GM12878 (cell line): ENCODE data around the gene USP36. TPM values are rescaled to one million over a fixed set of nuclear protein-coding genes. Genes with fewer than 3 reads are reported as not detected.

Experiments
- ATAC-seq: fragments of 200-7000 bp; cut with Tn5 transposase; 3 replicates; pipeline ENCODE4 v1.9.1; 2020; ENCODE audit warnings: mild to moderate bottlenecking, moderate library complexity
- BruUV-seq: library from RNA; stranded (reverse); fragments of 400-500 nt; replicated peaks from 2 replicates; lab custom pipeline; 2021; lab: Mats Ljungman, UMichigan
- CTCF ChIA-PET: fragments of 300-600 bp; sonication (Branson Sonifier 250); formaldehyde crosslinking; extraction: SDS; loops from one replicate; lab custom pipeline; 2021; ENCODE audit warnings: inconsistent platforms; lab: Yijun Ruan, JAX
- POLR2A ChIA-PET: fragments of 350-600 bp; formaldehyde crosslinking; extraction: SDS; loops from one replicate; lab custom pipeline; 2021; ENCODE audit warnings: inconsistent platforms; lab: Charles Lee
- RAD21 ChIA-PET: fragments of 300-600 bp; sonication (Branson Sonifier 250); formaldehyde crosslinking; loops from one replicate; lab custom pipeline; 2023; ENCODE audit warnings: antibody characterized with exemption; ENCODE audit not compliant: unreplicated experiment; lab: Charles Lee
- SMC1A ChIA-PET: fragments of 300-600 bp; sonication (Branson Sonifier 250); formaldehyde crosslinking; loops from one replicate; lab custom pipeline; 2023; ENCODE audit not compliant: unreplicated experiment, uncharacterized antibody; lab: Charles Lee
- DNase-seq: peaks from one replicate; pipeline ENCODE4 v3.0.0-alpha.2; 2011; ENCODE audit warnings: low read depth, low spot score
- FAIRE-seq: peaks from 3 replicates; lab custom pipeline; 2011; peaks lifted over from hg19 to GRCh38; lab: Jason Lieb, UNC
- H2AFZ ChIP-seq: 2 replicates; pipeline ENCODE4 v1.6.0; 2011; ENCODE audit warnings: low read depth, low read length, control low read depth; ENCODE audit not compliant: control insufficient read depth
- H3K27ac ChIP-seq: 2 replicates; pipeline ENCODE4 v1.5.1; 2011; ENCODE audit warnings: control low read depth; ENCODE audit not compliant: control insufficient read depth, insufficient read depth
- H3K27me3 ChIP-seq, 2 experiments: replicated peaks in 1 of 2; 2 replicates each; pipeline versions ENCODE4 v1.6.0 to v1.6.1; 2011; ENCODE audit warnings: low read length in 1 of 2; ENCODE audit not compliant: control insufficient read depth in 2 of 2, insufficient read depth in 2 of 2
- H3K36me3 ChIP-seq, 2 experiments: 2 replicates each; pipeline ENCODE4 v1.5.1; 2011; ENCODE audit warnings: low read length in 1 of 2; ENCODE audit not compliant: control insufficient read depth in 2 of 2, insufficient read depth in 2 of 2
- H3K4me1 ChIP-seq: 2 replicates; pipeline ENCODE4 v1.6.1; 2011; ENCODE audit warnings: mild to moderate bottlenecking, low read length, moderate library complexity, mixed read lengths; ENCODE audit not compliant: control insufficient read depth, insufficient read depth
- H3K4me2 ChIP-seq: 2 replicates; pipeline ENCODE4 v1.6.0; 2011; ENCODE audit warnings: control low read depth; ENCODE audit not compliant: control insufficient read depth, insufficient read depth
- H3K4me3 ChIP-seq: fragments of 200-600 bp; sonication (generic); 2 replicates; pipeline ENCODE4 v1.5.1; 2016
- H3K79me2 ChIP-seq: 2 replicates; pipeline ENCODE4 v1.6.0; 2011; ENCODE audit warnings: low read length; ENCODE audit not compliant: control insufficient read depth, insufficient read depth
- H3K9ac ChIP-seq: 2 replicates; pipeline ENCODE4 v1.8.0; 2011; ENCODE audit warnings: low read length, control low read depth, mixed read lengths; ENCODE audit not compliant: control insufficient read depth, insufficient read depth
- H3K9me3 ChIP-seq: replicated peaks from 3 replicates; pipeline ENCODE4 v1.5.1; 2011; ENCODE audit warnings: mild to moderate bottlenecking, low read length; ENCODE audit not compliant: control insufficient read depth, insufficient read depth
- H4K20me1 ChIP-seq: 2 replicates; pipeline ENCODE4 v1.6.0; 2011; ENCODE audit not compliant: control insufficient read depth, insufficient read depth
- ATF7 ChIP-seq: fragments of 450-650 bp; IDR thresholded peaks from 2 replicates; pipeline ENCODE4 v1.6.1; 2016; ENCODE audit warnings: low read depth, mild to moderate bottlenecking
- CUX1 ChIP-seq: IDR thresholded peaks from 2 replicates; pipeline ENCODE4 v1.6.1; 2012; ENCODE audit warnings: improper control_type of control experiment, low read depth, low read length; ENCODE audit not compliant: insufficient replicate concordance
- EGR1 ChIP-seq, 2 experiments: IDR thresholded peaks; 1 replicate in 1 of 2; 2 replicates in 1 of 2; pipeline ENCODE4 v1.6.1; 2011 to 2012; ENCODE audit warnings: low read depth in 2 of 2, low read length in 2 of 2, borderline replicate concordance in 1 of 2, mild to moderate bottlenecking in 1 of 2, moderate library complexity in 1 of 2
- ETV6 ChIP-seq, 2 experiments: fragments of 450-650 bp in 1 of 2; IDR thresholded peaks in 1 of 2; conservative IDR thresholded peaks in 1 of 2; 2 replicates each; pipeline ENCODE4 v1.6.1; 2014; ENCODE audit warnings: antibody characterized with exemption in 1 of 2, borderline replicate concordance in 1 of 2, low read depth in 1 of 2, mild to moderate bottlenecking in 1 of 2, moderate library complexity in 1 of 2
- IRF3 ChIP-seq: fragments of 450-650 bp; IDR thresholded peaks from 2 replicates; pipeline ENCODE4 v1.6.1; 2014; ENCODE audit warnings: mild to moderate bottlenecking
- KAT2A ChIP-seq: conservative IDR thresholded peaks from 2 replicates; pipeline ENCODE4 v1.6.1; 2011; ENCODE audit warnings: low read depth, low read length; ENCODE audit not compliant: control insufficient read depth
- SMC3 ChIP-seq: IDR thresholded peaks from 2 replicates; pipeline ENCODE4 v1.6.1; 2011; ENCODE audit warnings: low read length, improper control_type of control experiment, borderline replicate concordance
- SP1 ChIP-seq: IDR thresholded peaks from one replicate; pipeline ENCODE4 v1.6.1; 2011; ENCODE audit warnings: low read depth, low read length
- ZNF622 ChIP-seq: fragments of 450-650 bp; IDR thresholded peaks from 2 replicates; pipeline ENCODE4 v1.6.1; 2017; ENCODE audit warnings: mild to moderate bottlenecking, inconsistent platforms
- WGBS: methylation state at CpG from one replicate; pipeline ENCODE4 v1.1.6; 2016; ENCODE audit warnings: low lambda C conversion rate; ENCODE audit not compliant: insufficient replicate concordance, insufficient coverage; ENCODE audit errors: missing lambda C conversion rate; 5-methylcytosine and 5-hydroxymethylcytosine counted together
- in situ Hi-C: fragments of 300-500 bp; cut with MboI; formaldehyde crosslinking; loops from 9 replicates; pipeline ENCODE4 v1.14.3; 2018; ENCODE audit warnings: mixed read lengths
- intact Hi-C: fragments of 100-400 bp; cut with micrococcal nuclease; formaldehyde crosslinking; loops from one replicate; pipeline ENCODE4 v1.14.2; 2022; ENCODE audit not compliant: unreplicated experiment
- polyA plus RNA-seq, 11 experiments: library from polyadenylated mRNA; depleted of rRNA in 4 of 11; unstranded in 6 of 11; stranded (reverse) in 5 of 11; fragments of >200 nt; fragmentation: Nextera tagmentation in 4 of 11; fragmentation: Illumina TruSeq in 1 of 11; extraction: Ambion mirVana in 4 of 11; extraction: Trizol in 1 of 11; gene quantifications; 1 replicate in 1 of 11; 2 replicates in 10 of 11; pipeline versions ENCODE4 v1.2.1 to v1.2.3, GENCODE V29; 2011 to 2016; ENCODE audit warnings: inconsistent platforms in 2 of 11, missing spikeins in 2 of 11, low read depth in 1 of 11
- total RNA-seq, 4 experiments: library from RNA; depleted of rRNA in 3 of 4; stranded (reverse); fragments of >200 nt in 3 of 4; fragmentation: Illumina TruSeq in 1 of 4; extraction: Trizol in 1 of 4; gene quantifications; 2 replicates each; pipeline versions ENCODE4 v1.2.1 to v1.2.3, GENCODE V29; 2013 to 2021
- TF ChIP-seq, protein P1 (sequence below): fragments of 450-650 bp; formaldehyde crosslinking; IDR thresholded peaks from 2 replicates; pipeline ENCODE4 v1.4.0; 2020; ENCODE audit warnings: mild to moderate bottlenecking, moderate library complexity

The USP36 gene
- total and polyA plus RNA-seq, 10 of the 15 experiments (the other 5 are each of a cell fraction or from before 2014, with no cell fraction given), result 7.2 to 65.7 (median 33.6) TPM

- SMC1A ChIA-PET, result no interaction called here
- no peak overlapping the region for H3K4me3 ChIP-seq
- H3K27me3 ChIP-seq, result 0 out of 4 replicates have a peak, but pooled peaks cover 0 to 1% of the 10 kb centered on the region in 2 experiments
- no peak overlapping the region for H3K4me2 ChIP-seq
- CTCF ChIA-PET, result interaction anchor here (1.0 kb wide), 1 partner anchor 100 kb away, joined by 3 read pairs; no protein-coding TSS in a partner anchor
- no peaks in the 10 kb centered on the region for H3K4me1 ChIP-seq
- 45% methylated on average over 15 of the region's 15 CpGs for WGBS
- no peak overlapping the region for H2AFZ ChIP-seq
- DNase-seq (no peak), ATAC-seq (no peak)
- no peaks in the 10 kb centered on the region for H3K79me2 ChIP-seq
- BruUV-seq, result no TSS peak
- RAD21 ChIA-PET, result no interaction called here
- in situ Hi-C loops, result no loop called here
- POLR2A ChIA-PET, result interaction anchor here (0.6 kb wide), 1 partner anchor 10 kb away, joined by 4 read pairs; no protein-coding TSS in a partner anchor
- H3K27ac ChIP-seq, result no peak overlapping the region
- H4K20me1 ChIP-seq, result no peaks in the 10 kb centered on the region
- no peaks in the 10 kb centered on the region for H3K36me3 ChIP-seq
- no peak for TF ChIP-seq ZNF622
- no peak for TF ChIP-seq IRF3
- TF ChIP-seq CUX1, result no peak
- TF ChIP-seq, protein P1, sequence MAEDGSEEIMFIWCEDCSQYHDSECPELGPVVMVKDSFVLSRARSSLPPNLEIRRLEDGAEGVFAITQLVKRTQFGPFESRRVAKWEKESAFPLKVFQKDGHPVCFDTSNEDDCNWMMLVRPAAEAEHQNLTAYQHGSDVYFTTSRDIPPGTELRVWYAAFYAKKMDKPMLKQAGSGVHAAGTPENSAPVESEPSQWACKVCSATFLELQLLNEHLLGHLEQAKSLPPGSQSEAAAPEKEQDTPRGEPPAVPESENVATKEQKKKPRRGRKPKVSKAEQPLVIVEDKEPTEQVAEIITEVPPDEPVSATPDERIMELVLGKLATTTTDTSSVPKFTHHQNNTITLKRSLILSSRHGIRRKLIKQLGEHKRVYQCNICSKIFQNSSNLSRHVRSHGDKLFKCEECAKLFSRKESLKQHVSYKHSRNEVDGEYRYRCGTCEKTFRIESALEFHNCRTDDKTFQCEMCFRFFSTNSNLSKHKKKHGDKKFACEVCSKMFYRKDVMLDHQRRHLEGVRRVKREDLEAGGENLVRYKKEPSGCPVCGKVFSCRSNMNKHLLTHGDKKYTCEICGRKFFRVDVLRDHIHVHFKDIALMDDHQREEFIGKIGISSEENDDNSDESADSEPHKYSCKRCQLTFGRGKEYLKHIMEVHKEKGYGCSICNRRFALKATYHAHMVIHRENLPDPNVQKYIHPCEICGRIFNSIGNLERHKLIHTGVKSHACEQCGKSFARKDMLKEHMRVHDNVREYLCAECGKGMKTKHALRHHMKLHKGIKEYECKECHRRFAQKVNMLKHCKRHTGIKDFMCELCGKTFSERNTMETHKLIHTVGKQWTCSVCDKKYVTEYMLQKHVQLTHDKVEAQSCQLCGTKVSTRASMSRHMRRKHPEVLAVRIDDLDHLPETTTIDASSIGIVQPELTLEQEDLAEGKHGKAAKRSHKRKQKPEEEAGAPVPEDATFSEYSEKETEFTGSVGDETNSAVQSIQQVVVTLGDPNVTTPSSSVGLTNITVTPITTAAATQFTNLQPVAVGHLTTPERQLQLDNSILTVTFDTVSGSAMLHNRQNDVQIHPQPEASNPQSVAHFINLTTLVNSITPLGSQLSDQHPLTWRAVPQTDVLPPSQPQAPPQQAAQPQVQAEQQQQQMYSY, result no peak
- no peak for TF ChIP-seq EGR1 (IDR thresholded peaks at IDR 0.05; ENCODE audit: borderline replicate concordance in 1 of 2, low read depth in 2 of 2, low read length in 2 of 2)
- no peak for TF ChIP-seq SMC3
- TF ChIP-seq SP1, result no peak
- TF ChIP-seq ETV6 (conservative IDR thresholded peaks at IDR 0.05 in 1 of 2, IDR thresholded peaks at IDR 0.05 in 1 of 2; ENCODE audit: borderline replicate concordance in 1 of 2, low read depth in 1 of 2), result no peak
- no peak for TF ChIP-seq ATF7
- no peak for TF ChIP-seq KAT2A
- TF ChIP-seq, all 136 proteins: peak for 0
- no peak overlapping the region for H3K9ac ChIP-seq
- FAIRE-seq, result no peak
- H3K9me3 ChIP-seq, result no peaks in the 10 kb centered on the region
- intact Hi-C loops, result no loop called here
These were observed 30.0 kb upstream of the USP36 start for GRCh38 chr17:78870621-78871020.
